ENCODE results near the gene ADK.
A peak's percentile ranks its signal among the peaks of the same experiment; 100 is the strongest.

Gene ADK

DNA sequence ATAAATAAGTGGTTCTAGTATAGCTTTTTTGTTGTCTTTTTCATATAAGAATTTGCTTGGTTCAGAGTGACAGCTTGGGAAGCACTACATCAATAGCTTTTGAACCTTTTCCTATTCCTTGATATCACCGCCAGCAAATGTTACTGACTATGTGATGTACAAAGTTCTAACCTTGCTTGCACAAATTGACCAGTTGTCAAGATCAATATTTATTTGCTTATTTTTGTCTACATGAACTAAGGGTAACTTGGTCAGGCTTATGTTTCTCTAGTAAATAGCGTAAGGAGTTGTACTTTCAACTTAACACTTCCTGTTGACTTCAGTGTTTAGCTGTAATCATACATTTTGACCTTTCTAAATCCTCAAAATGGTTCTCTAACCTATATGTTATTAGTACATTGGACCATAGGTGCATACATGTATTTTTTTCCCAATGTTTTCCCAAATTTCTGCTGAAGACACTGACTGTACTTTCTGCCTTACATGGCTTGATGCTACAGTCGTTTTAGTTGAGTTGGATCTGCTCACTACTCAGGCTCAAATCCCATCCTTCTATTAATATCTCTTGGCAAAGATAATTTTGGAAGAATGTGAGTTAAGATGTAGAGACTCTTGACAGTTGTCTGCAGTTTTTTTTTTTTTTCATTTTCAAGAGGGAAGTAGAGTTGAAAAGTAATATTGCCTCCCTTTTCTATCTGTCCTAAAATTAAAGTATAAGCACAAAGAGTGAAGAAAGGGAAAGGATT, 436.3 kb downstream of the ADK start:
- Mint-ChIP-seq H3K9me3 (no peaks in the 10 kb centered on the region), H3K27me3 (no peaks in the 10 kb centered on the region), H3K4me1 (peaks cover 76% of the 10 kb centered on the region), H3K27ac (peak overlapping the region; percentile 59), H3K36me3 (ENCODE audit: low read depth) (peaks cover 12% of the 10 kb centered on the region), H3K4me3 (peak overlapping the region; percentile 38)
- no peak for ATAC-seq
- no peak for DNase-seq

- ATAC-seq (peak; percentile 73), DNase-seq (peak; percentile 79)
- Mint-ChIP-seq H3K9me3 (no peaks in the 10 kb centered on the region), H3K27me3 (no peaks in the 10 kb centered on the region), H3K4me3 (peak overlapping the region; percentile 26), H3K27ac (peak overlapping the region; percentile 72), H3K36me3 (ENCODE audit: low read depth) (peaks cover 21% of the 10 kb centered on the region), H3K4me1 (peaks cover 70% of the 10 kb centered on the region)
Measured at GRCh38 chr10:74589226-74589673, 438.2 kb downstream of the ADK start.

GRCh38 chr10:74589851-74590250, 438.8 kb downstream of the ADK start:
- Mint-ChIP-seq H3K9me3 (no peaks in the 10 kb centered on the region), H3K27me3 (no peaks in the 10 kb centered on the region), H3K4me3 (no peak overlapping the region), H3K27ac (peak overlapping the region; percentile 72), H3K4me1 (peaks cover 65% of the 10 kb centered on the region), H3K36me3 (ENCODE audit: low read depth) (peaks cover 23% of the 10 kb centered on the region)
- DNase-seq = no peak
- no peak for ATAC-seq

- Mint-ChIP-seq H3K27ac (peak overlapping the region; percentile 3), H3K9me3 (no peaks in the 10 kb centered on the region), H3K36me3 (ENCODE audit: low read depth) (peaks cover 25% of the 10 kb centered on the region), H3K27me3 (no peaks in the 10 kb centered on the region), H3K4me3 (no peak overlapping the region), H3K4me1 (peaks cover 38% of the 10 kb centered on the region)
- DNase-seq = no peak
- ATAC-seq = peak; percentile 37
Measured at GRCh38 chr10:74593470-74593869, 442.4 kb downstream of the ADK start.

- DNase-seq = no peak
- ATAC-seq = no peak
- no peaks in the 10 kb centered on the region for H3K27me3 Mint-ChIP-seq
Measured at GRCh38 chr10:74596713-74597112, 445.7 kb downstream of the ADK start.

GRCh38 chr10:74598891-74599566, 448.0 kb downstream of the ADK start:
- Mint-ChIP-seq H3K4me1 (peaks cover 7% of the 10 kb centered on the region), H3K4me3 (no peak overlapping the region), H3K9me3 (no peaks in the 10 kb centered on the region), H3K27ac (no peak overlapping the region), H3K36me3 (ENCODE audit: low read depth) (peaks cover 25% of the 10 kb centered on the region), H3K27me3 (no peaks in the 10 kb centered on the region)
- ATAC-seq = no peak
- no peak for DNase-seq

More at GRCh38 chr10:74596713-74597112, 445.7 kb downstream of the ADK start:
- H3K4me3 Mint-ChIP-seq = no peak overlapping the region
- peaks cover 15% of the 10 kb centered on the region for H3K36me3 Mint-ChIP-seq (ENCODE audit: low read depth)
- peaks cover 15% of the 10 kb centered on the region for H3K4me1 Mint-ChIP-seq
- H3K27ac Mint-ChIP-seq = no peak overlapping the region
- no peaks in the 10 kb centered on the region for H3K9me3 Mint-ChIP-seq

DNA sequence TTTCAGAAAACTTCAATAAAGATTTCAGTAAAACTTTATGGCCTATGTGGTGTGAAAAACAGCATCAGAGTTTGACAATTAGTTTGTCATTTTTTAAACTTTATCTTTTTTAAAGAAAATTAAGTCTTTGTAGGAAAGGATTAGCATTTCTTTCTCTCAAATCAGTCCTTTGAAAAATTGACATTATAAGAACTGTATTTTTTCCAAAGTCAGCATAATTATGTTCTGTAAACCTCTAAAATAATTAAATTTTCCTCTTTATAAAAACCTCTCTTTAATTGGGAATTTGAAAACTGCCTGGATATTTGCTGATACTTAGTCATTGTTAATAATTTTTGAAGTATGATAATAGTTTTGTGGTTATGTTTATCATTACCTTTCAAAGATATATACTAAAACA, 448.7 kb downstream of the ADK start:
- no peaks in the 10 kb centered on the region for H3K9me3 Mint-ChIP-seq
- peaks cover 27% of the 10 kb centered on the region for H3K36me3 Mint-ChIP-seq (ENCODE audit: low read depth)
- no peak for DNase-seq
- H3K4me3 Mint-ChIP-seq = no peak overlapping the region
- no peaks in the 10 kb centered on the region for H3K27me3 Mint-ChIP-seq
- H3K27ac Mint-ChIP-seq = no peak overlapping the region
- ATAC-seq = no peak
- H3K4me1 Mint-ChIP-seq = peaks cover 7% of the 10 kb centered on the region

DNA sequence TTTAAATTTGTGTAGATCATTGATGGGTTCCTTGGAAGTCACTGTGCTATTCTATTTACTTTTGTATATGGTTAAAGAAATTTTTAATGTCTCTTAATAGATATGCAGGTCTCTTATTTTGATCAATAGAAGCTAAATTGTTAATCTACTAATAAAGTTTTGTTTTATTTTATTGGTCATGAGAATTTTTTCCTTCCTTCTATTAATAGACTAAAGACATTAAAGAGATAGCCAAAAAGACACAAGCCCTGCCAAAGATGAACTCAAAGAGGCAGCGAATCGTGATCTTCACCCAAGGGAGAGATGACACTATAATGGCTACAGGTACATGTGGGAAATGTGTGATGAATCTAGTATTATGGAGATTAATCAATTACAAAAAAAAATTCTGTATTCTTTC, 449.1 kb downstream of the ADK start:
- ATAC-seq (no peak), DNase-seq (no peak)
- no peak overlapping the region for H3K4me3 Mint-ChIP-seq
- no peaks in the 10 kb centered on the region for H3K27me3 Mint-ChIP-seq
- H3K27ac Mint-ChIP-seq = no peak overlapping the region
- peaks cover 31% of the 10 kb centered on the region for H3K36me3 Mint-ChIP-seq (ENCODE audit: low read depth)
- no peaks in the 10 kb centered on the region for H3K9me3 Mint-ChIP-seq
- peaks cover 7% of the 10 kb centered on the region for H3K4me1 Mint-ChIP-seq

GRCh38 chr10:74602576-74602975, 451.6 kb downstream of the ADK start:
- Mint-ChIP-seq H3K4me3 (no peak overlapping the region), H3K36me3 (ENCODE audit: low read depth) (peaks cover 33% of the 10 kb centered on the region), H3K27ac (no peak overlapping the region), H3K9me3 (no peaks in the 10 kb centered on the region), H3K27me3 (no peaks in the 10 kb centered on the region), H3K4me1 (peaks cover 3% of the 10 kb centered on the region)
- no peak for ATAC-seq
- DNase-seq = no peak

DNA sequence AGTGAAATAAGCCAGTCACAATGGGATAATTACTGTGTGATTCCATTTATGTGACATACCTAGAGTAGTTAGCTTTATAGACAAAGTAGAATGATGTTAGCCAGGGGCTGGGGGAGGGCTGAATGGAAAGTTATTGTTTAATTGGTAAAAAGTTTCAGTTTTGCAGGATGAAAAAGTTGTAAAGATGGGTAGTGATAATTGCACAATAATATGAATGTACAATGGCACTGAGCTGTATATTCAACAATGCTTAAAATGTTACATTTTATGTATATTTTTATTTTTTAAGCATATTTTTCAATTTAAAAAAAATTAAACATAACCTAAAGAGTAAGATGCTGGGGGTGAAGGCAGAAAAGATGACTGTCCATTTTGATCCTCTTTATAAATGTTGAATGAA, 459.3 kb downstream of the ADK start:
- Mint-ChIP-seq H3K36me3 (ENCODE audit: low read depth) (peaks cover 32% of the 10 kb centered on the region), H3K9me3 (no peaks in the 10 kb centered on the region), H3K27ac (no peak overlapping the region), H3K4me1 (peaks cover 2% of the 10 kb centered on the region), H3K27me3 (no peaks in the 10 kb centered on the region), H3K4me3 (no peak overlapping the region)
- no peak for ATAC-seq
- no peak for DNase-seq

DNA sequence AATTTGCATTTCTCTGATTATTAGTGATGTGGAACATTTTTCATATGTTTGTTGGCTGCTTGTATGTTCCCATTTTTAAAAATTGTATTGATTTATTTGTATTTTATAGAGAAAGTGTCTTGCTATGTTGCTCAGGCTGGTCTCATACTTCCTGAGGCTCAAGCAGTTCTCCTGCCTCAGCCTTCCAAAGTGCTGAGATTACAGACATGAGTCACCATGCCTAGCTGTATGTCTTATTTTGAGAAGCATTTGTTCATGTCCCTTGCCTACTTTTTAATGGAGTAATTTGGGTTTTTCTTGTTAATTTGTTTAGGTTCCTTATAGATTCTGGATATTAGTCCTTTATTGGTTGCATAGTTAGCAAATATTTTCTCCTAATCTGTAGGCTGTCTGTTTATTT, 461.2 kb downstream of the ADK start:
- H3K4me3 Mint-ChIP-seq = no peak overlapping the region

DNA sequence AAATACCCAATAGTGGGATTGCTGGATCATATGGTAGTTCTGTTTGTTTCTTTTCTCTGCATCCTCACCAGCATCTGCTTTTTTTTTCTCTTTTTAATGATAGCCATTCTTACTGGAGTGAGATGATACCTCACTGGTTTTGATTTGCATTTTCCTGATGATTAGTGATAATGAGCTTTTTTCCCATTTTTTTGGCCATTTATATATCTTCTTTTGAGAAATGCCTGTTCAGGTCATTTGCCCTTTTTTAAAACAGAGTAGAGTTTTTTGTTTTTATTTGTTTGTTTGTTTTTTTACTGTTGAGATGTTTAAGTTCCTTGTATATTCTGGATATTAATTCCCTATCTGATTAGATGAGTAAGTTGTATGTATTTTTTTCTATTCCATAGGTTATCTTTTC, 469.6 kb downstream of the ADK start:
- Mint-ChIP-seq H3K27ac (no peak overlapping the region), H3K4me3 (no peak overlapping the region), H3K4me1 (no peaks in the 10 kb centered on the region), H3K9me3 (no peaks in the 10 kb centered on the region), H3K27me3 (no peaks in the 10 kb centered on the region), H3K36me3 (ENCODE audit: low read depth) (peaks cover 36% of the 10 kb centered on the region)
- DNase-seq (no peak), ATAC-seq (no peak)

More for the DNA sequence above, 461.2 kb downstream of the ADK start:
- peaks cover 2% of the 10 kb centered on the region for H3K4me1 Mint-ChIP-seq
- ATAC-seq = no peak
- H3K9me3 Mint-ChIP-seq = no peaks in the 10 kb centered on the region
- DNase-seq = no peak
- H3K27ac Mint-ChIP-seq = no peak overlapping the region
- peaks cover 37% of the 10 kb centered on the region for H3K36me3 Mint-ChIP-seq (ENCODE audit: low read depth)
- no peaks in the 10 kb centered on the region for H3K27me3 Mint-ChIP-seq

DNA sequence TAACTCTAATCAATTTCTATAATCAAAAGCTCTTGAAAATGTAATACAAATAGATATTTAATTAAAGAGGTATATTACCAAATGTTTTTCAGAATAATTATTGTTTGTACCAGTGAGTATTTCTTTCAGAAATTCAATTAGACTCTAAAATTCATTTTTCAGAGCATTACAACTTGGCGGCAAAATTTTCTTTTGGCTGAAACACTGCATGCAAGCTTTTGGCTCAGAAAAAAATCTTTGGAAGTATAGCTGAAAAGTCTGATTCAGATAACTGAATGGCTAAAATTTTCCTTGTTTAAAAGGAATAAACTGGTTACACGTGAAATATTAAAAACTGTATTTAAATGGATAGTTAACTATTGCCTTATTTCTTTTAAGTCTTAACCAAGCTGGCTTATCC, 472.8 kb downstream of the ADK start:
- Mint-ChIP-seq H3K9me3 (no peaks in the 10 kb centered on the region), H3K27ac (no peak overlapping the region), H3K36me3 (ENCODE audit: low read depth) (peaks cover 26% of the 10 kb centered on the region), H3K27me3 (no peaks in the 10 kb centered on the region), H3K4me1 (no peaks in the 10 kb centered on the region), H3K4me3 (no peak overlapping the region)
- ATAC-seq (no peak), DNase-seq (no peak)

- Mint-ChIP-seq H3K4me1 (no peaks in the 10 kb centered on the region), H3K27me3 (no peaks in the 10 kb centered on the region), H3K36me3 (ENCODE audit: low read depth) (peaks cover 26% of the 10 kb centered on the region), H3K4me3 (no peak overlapping the region), H3K27ac (no peak overlapping the region), H3K9me3 (no peaks in the 10 kb centered on the region)
- no peak for DNase-seq
- no peak for ATAC-seq
Measured at GRCh38 chr10:74624501-74624900, 473.5 kb downstream of the ADK start.

DNA sequence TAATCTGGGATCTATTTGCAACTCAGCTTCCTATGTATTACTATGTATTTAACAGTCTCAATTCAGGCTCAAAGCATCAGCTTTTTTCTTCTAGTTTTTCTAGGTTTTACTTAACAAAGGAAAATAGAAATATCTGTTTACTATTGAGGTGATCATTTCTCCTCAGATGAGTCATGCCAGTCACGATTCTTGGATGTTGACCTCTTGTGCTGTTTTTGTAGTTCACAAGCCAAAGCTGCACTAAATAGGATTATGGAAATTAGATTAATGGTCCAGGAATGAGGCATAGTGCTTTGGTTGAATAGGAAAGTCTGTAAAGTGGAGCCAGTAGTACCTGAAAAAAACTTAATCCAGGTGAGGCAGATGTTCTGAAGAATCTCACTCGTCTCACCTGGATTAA, 477.1 kb downstream of the ADK start:
- H3K27ac Mint-ChIP-seq = no peak overlapping the region
- H3K9me3 Mint-ChIP-seq = peaks cover 9% of the 10 kb centered on the region
- no peaks in the 10 kb centered on the region for H3K27me3 Mint-ChIP-seq
- no peak overlapping the region for H3K4me3 Mint-ChIP-seq
- peaks cover 18% of the 10 kb centered on the region for H3K36me3 Mint-ChIP-seq (ENCODE audit: low read depth)
- ATAC-seq (no peak), DNase-seq (no peak)
- H3K4me1 Mint-ChIP-seq = no peaks in the 10 kb centered on the region

All from activated naive CD8-positive, alpha-beta T cell treated with anti-CD3 and anti-CD28 coated beads, Interleukin-2, amount 50 U/mL, for 24 hours (primary cell).